Measurements from ENCODE around the gene ASIC4.

DNA sequence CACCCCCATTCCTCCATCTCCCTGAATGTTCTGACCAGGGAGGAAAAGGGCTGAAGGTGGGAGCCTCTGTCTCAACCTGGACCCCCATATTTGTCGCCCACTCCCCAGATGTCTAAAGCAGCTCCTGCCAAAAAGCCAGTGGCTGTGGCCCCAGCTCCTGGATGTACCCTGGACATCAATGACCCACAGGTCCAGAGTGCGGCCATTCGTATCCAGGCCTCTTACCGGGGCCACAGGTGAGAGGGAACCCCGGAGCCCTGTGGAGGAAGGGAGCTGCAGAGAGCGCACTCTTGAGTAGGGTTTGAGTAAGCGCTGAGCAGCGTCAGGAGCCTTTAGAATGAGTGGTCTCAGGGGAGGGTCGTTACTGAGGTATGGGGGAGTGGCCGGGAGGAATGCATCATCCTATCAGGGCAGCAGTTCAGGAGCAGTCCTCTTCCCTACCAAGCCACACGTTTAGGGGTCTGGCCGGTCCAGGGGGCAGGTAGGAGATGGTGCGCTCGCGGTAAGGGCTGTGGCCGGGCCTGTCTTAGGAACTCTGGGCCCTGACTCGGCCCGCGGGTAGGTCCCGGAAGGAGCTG, 17.9 kb upstream of the ASIC4 start:
- TF ChIP-seq RAD21 (IDR thresholded peaks at IDR 0.05; ENCODE audit: low read length) (no peak), POLR2A (IDR thresholded peaks at IDR 0.05; ENCODE audit: low read depth, low read length) (peak; percentile 30; the same call in 1 of the 2 replicates)
- TF ChIP-seq, protein P1, sequence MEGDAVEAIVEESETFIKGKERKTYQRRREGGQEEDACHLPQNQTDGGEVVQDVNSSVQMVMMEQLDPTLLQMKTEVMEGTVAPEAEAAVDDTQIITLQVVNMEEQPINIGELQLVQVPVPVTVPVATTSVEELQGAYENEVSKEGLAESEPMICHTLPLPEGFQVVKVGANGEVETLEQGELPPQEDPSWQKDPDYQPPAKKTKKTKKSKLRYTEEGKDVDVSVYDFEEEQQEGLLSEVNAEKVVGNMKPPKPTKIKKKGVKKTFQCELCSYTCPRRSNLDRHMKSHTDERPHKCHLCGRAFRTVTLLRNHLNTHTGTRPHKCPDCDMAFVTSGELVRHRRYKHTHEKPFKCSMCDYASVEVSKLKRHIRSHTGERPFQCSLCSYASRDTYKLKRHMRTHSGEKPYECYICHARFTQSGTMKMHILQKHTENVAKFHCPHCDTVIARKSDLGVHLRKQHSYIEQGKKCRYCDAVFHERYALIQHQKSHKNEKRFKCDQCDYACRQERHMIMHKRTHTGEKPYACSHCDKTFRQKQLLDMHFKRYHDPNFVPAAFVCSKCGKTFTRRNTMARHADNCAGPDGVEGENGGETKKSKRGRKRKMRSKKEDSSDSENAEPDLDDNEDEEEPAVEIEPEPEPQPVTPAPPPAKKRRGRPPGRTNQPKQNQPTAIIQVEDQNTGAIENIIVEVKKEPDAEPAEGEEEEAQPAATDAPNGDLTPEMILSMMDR (conservative IDR thresholded peaks at IDR 0.05; ENCODE audit: low read depth, low read length) = no peak
